Posterior vena cava (tissue), 2 donors: ENCODE measurements around the gene B4GALNT3. TPM values are rescaled to one million over a fixed set of nuclear protein-coding genes. Genes with fewer than 3 reads are reported as not detected.

Experiments
- DNase-seq: peaks from one replicate; pipeline ENCODE4 v3.0.0-alpha.2; 2020; ENCODE audit warnings: low spot score
- intact Hi-C, 2 donors: fragments of 100-400 bp; cut with DNase I; formaldehyde crosslinking; loops; one replicate each; pipeline versions ENCODE4 v1.14.1 to v1.14.2; 2022 to 2023
- total RNA-seq, 2 donors: library from RNA; stranded (reverse); fragmentation: NEBNext Ultra II Directional; extraction: Animal tissue kit (Norgen Biotek cat#: 25700); gene quantifications; one replicate each; pipeline ENCODE4 v1.2.1, GENCODE V29; 2021
- donor health status: DM: yes; HTN: yes; CAD: no.
- donor health status: DM: yes; HTN: yes; CAD: no.

The B4GALNT3 gene
- total RNA-seq, 2 donors from 2014 or later = 3.5 to 5.0 TPM

- no peak for DNase-seq
- intact Hi-C loops = no loop called here
Observed at GRCh38 chr12:501722-502447, 42.1 kb downstream of the B4GALNT3 start.

- DNase-seq = no peak
- intact Hi-C loops = no loop called here
Observed at GRCh38 chr12:503111-503761, 43.5 kb downstream of the B4GALNT3 start.

GRCh38 chr12:505221-505620 is 45.5 kb downstream of the B4GALNT3 start:
- no peak for DNase-seq
- intact Hi-C loops = no loop called here

- no peak for DNase-seq
- intact Hi-C loops = no loop called here
Observed at GRCh38 chr12:507391-507796, 47.7 kb downstream of the B4GALNT3 start.

GRCh38 chr12:508145-508544 is 48.4 kb downstream of the B4GALNT3 start:
- intact Hi-C loops = no loop called here
- DNase-seq = no peak

GRCh38 chr12:508795-509194 is 49.1 kb downstream of the B4GALNT3 start:
- intact Hi-C loops = no loop called here
- no peak for DNase-seq

- intact Hi-C loops = no loop called here
- no peak for DNase-seq
Observed at GRCh38 chr12:509500-509899, 49.8 kb downstream of the B4GALNT3 start.

- intact Hi-C loops = no loop called here
- DNase-seq = no peak
Observed at GRCh38 chr12:510071-510825, 50.5 kb downstream of the B4GALNT3 start.

- intact Hi-C loops = no loop called here
- no peak for DNase-seq
Observed at GRCh38 chr12:512933-513332, 53.2 kb downstream of the B4GALNT3 start.

- intact Hi-C loops = no loop called here
- DNase-seq = no peak
Observed at GRCh38 chr12:513446-513845, 53.7 kb downstream of the B4GALNT3 start.

GRCh38 chr12:517538-517937 is 57.8 kb downstream of the B4GALNT3 start:
- DNase-seq = no peak
- intact Hi-C loops = no loop called here

GRCh38 chr12:520119-520518 is 60.4 kb downstream of the B4GALNT3 start:
- intact Hi-C loops = no loop called here
- DNase-seq = no peak

GRCh38 chr12:522692-523378 is 63.1 kb downstream of the B4GALNT3 start:
- no peak for DNase-seq
- intact Hi-C loops = no loop called here

- intact Hi-C loops = no loop called here
- DNase-seq = no peak
Observed at GRCh38 chr12:524167-524951, 64.6 kb downstream of the B4GALNT3 start.

- DNase-seq = no peak
- intact Hi-C loops = no loop called here
Observed at GRCh38 chr12:526089-526488, 66.3 kb downstream of the B4GALNT3 start.

GRCh38 chr12:527241-527640 is 67.5 kb downstream of the B4GALNT3 start:
- intact Hi-C loops = no loop called here
- DNase-seq = no peak

- no peak for DNase-seq
- intact Hi-C loops = no loop called here
Observed at GRCh38 chr12:527729-528128, 68.0 kb downstream of the B4GALNT3 start.

GRCh38 chr12:530308-530707 is 70.6 kb downstream of the B4GALNT3 start:
- intact Hi-C loops = no loop called here
- no peak for DNase-seq

- DNase-seq = no peak
- intact Hi-C loops = no loop called here
Observed at GRCh38 chr12:530821-531220, 71.1 kb downstream of the B4GALNT3 start.
